Endothelial cell of umbilical vein (primary cell): ENCODE results near the gene ARHGAP28. TPM values are rescaled to one million over a fixed set of nuclear protein-coding genes. Genes with fewer than 3 reads are reported as not detected.

Source experiments
- BruUV-seq: library from RNA; stranded (reverse); fragments of 400-500 nt; replicated peaks from 2 replicates; lab custom pipeline; 2021; lab: Mats Ljungman, UMichigan
- CTCF ChIA-PET: fragments of 300-600, 350-600 bp; sonication (Branson Sonifier 250); formaldehyde crosslinking; loops from one replicate; lab custom pipeline; 2021; ENCODE audit warnings: antibody characterized with exemption, inconsistent platforms; lab: Charles Lee
- POLR2A ChIA-PET: fragments of 300-600, 350-600 bp; sonication (Branson Sonifier 250); formaldehyde crosslinking; loops from one replicate; lab custom pipeline; 2021; ENCODE audit warnings: antibody characterized with exemption, inconsistent platforms; lab: Charles Lee
- DNase-seq: peaks from one replicate; pipeline ENCODE4 v3.0.0-alpha.2; 2011; ENCODE audit warnings: low read depth, low spot score
- FAIRE-seq: peaks from 2 replicates; lab custom pipeline; 2011; peaks lifted over from hg19 to GRCh38; lab: Jason Lieb, UNC
- H2AFZ ChIP-seq: 2 replicates; pipeline ENCODE4 v1.6.0; 2012; ENCODE audit warnings: low read depth, low read length, control low read depth, inconsistent platforms
- H3K27ac ChIP-seq: 2 replicates; pipeline ENCODE4 v1.5.1; 2011; ENCODE audit warnings: low read depth, mild to moderate bottlenecking, control low read depth, low read length, moderate library complexity; ENCODE audit not compliant: insufficient read depth
- H3K27me3 ChIP-seq, 2 experiments: 2 replicates each; pipeline versions ENCODE4 v1.6.0 to v1.6.1; 2011; ENCODE audit warnings: low read length in 2 of 2, mixed read lengths in 1 of 2; ENCODE audit not compliant: control insufficient read depth in 2 of 2, insufficient read depth in 2 of 2
- H3K36me3 ChIP-seq, 2 experiments: 2 replicates in 1 of 2; 3 replicates in 1 of 2; pipeline ENCODE4 v1.5.1; 2011; ENCODE audit warnings: low read length in 2 of 2, mild to moderate bottlenecking in 1 of 2, moderate library complexity in 1 of 2; ENCODE audit not compliant: control insufficient read depth in 2 of 2, insufficient read depth in 2 of 2; ENCODE audit errors: extremely low read depth in 1 of 2
- H3K4me1 ChIP-seq: 3 replicates; pipeline ENCODE4 v1.5.1; 2011; ENCODE audit warnings: mild to moderate bottlenecking, low read length; ENCODE audit not compliant: control insufficient read depth, insufficient read depth; ENCODE audit errors: extremely low read depth
- H3K4me2 ChIP-seq: 2 replicates; pipeline ENCODE4 v1.6.1; 2011; ENCODE audit warnings: low read length, control low read depth, mixed read lengths; ENCODE audit not compliant: insufficient read depth
- H3K4me3 ChIP-seq, 3 experiments: fragments of 200-600 bp in 1 of 3; sonication (generic), shearing (Covaris generic) in 1 of 3; replicated peaks in 1 of 3; 2 replicates each; pipeline ENCODE4 v1.5.1; 2011 to 2016; ENCODE audit warnings: control low read depth in 3 of 3, low read length in 3 of 3, mild to moderate bottlenecking in 2 of 3, inconsistent platforms in 1 of 3, low read depth in 1 of 3, moderate library complexity in 1 of 3; ENCODE audit not compliant: insufficient read depth in 1 of 3
- H3K79me2 ChIP-seq: 2 replicates; pipeline ENCODE4 v1.6.0; 2012; ENCODE audit warnings: low read length, inconsistent platforms; ENCODE audit not compliant: control insufficient read depth, insufficient read depth
- H3K9ac ChIP-seq: replicated peaks from 2 replicates; pipeline ENCODE3; 2011; ENCODE audit warnings: low read length, control low read depth; ENCODE audit not compliant: insufficient read depth; ENCODE audit errors: extremely low read depth
- H3K9me1 ChIP-seq: replicated peaks from 3 replicates; pipeline ENCODE4 v1.6.0; 2011; ENCODE audit warnings: mild to moderate bottlenecking, low read length; ENCODE audit not compliant: control insufficient read depth, insufficient read depth; ENCODE audit errors: extremely low read depth
- H3K9me3 ChIP-seq: replicated peaks from 2 replicates; pipeline ENCODE4 v1.5.1; 2012; ENCODE audit warnings: low read length, inconsistent platforms; ENCODE audit not compliant: control insufficient read depth, insufficient read depth
- H4K20me1 ChIP-seq: replicated peaks from 2 replicates; pipeline ENCODE3; 2011; ENCODE audit warnings: mild to moderate bottlenecking, low read length; ENCODE audit not compliant: control insufficient read depth, insufficient read depth; ENCODE audit errors: extremely low read depth
- CTCF ChIP-seq, 2 donors: IDR thresholded peaks; 1 replicate in 1 of 2; 2 replicates in 1 of 2; pipeline ENCODE4 v1.5.1; 2011; ENCODE audit warnings: low read length in 2 of 2, mild to moderate bottlenecking in 2 of 2, moderate library complexity in 2 of 2, control low read depth in 1 of 2, inconsistent platforms in 1 of 2, low read depth in 1 of 2; ENCODE audit not compliant: insufficient read depth in 1 of 2; ENCODE audit errors: extremely low read depth in 1 of 2
- EZH2 ChIP-seq: IDR thresholded peaks from 2 replicates; pipeline ENCODE4 v1.6.1; 2012; ENCODE audit warnings: borderline replicate concordance, low read depth, mild to moderate bottlenecking, moderate library complexity, low read length, inconsistent platforms; ENCODE audit not compliant: severe bottlenecking
- FOS ChIP-seq: IDR thresholded peaks from 2 replicates; pipeline ENCODE4 v1.6.1; 2011; ENCODE audit warnings: mild to moderate bottlenecking, low read length, moderate library complexity, borderline replicate concordance; ENCODE audit not compliant: insufficient read depth
- GATA2 ChIP-seq: IDR thresholded peaks from 2 replicates; pipeline ENCODE4 v1.7.0; 2011; ENCODE audit warnings: low read depth, mild to moderate bottlenecking, moderate library complexity, mixed read lengths, low read length; ENCODE audit not compliant: insufficient read length, insufficient read depth
- JUN ChIP-seq: IDR thresholded peaks from 2 replicates; pipeline ENCODE4 v1.6.1; 2011; ENCODE audit warnings: borderline replicate concordance, low read depth; ENCODE audit not compliant: insufficient read length, insufficient read depth
- MAX ChIP-seq: IDR thresholded peaks from 2 replicates; pipeline ENCODE4 v1.6.1; 2011; ENCODE audit not compliant: insufficient read depth, insufficient read length
- MYC ChIP-seq: IDR thresholded peaks from one replicate; pipeline ENCODE4 v1.6.1; 2011; ENCODE audit warnings: mild to moderate bottlenecking, low read depth, low read length
- POLR2A ChIP-seq: IDR thresholded peaks from 2 replicates; pipeline ENCODE4 v1.6.1; 2012; ENCODE audit warnings: low read depth, mild to moderate bottlenecking, control low read depth, low read length
- POLR2AphosphoS5 ChIP-seq: IDR thresholded peaks from 2 replicates; pipeline ENCODE4 v1.6.1; 2012; ENCODE audit warnings: low read depth, mild to moderate bottlenecking, control low read depth, low read length, moderate library complexity; ENCODE audit not compliant: insufficient read depth
- dilution Hi-C: fragments of 300-500 bp; cut with MboI; formaldehyde crosslinking; loops from one replicate; pipeline ENCODE4 v1.15.0; 2019; ENCODE audit warnings: low sequenced_read_pairs; ENCODE audit not compliant: extremely low pct_ligation_motif_present
- intact Hi-C: fragments of 100-400 bp; cut with micrococcal nuclease; formaldehyde crosslinking; loops from one replicate; pipeline ENCODE4 v1.10.0; 2022
- polyA plus RNA-seq, 4 experiments: library from polyadenylated mRNA; depleted of rRNA in 3 of 4; stranded (reverse) in 3 of 4; unstranded in 1 of 4; fragments of >200 nt; gene quantifications; 2 replicates each; pipeline versions ENCODE4 v1.2.1 to v1.2.3, GENCODE V29; 2011 to 2012; ENCODE audit warnings: missing spikeins in 1 of 4
- total RNA-seq: library from RNA; stranded (reverse); gene quantifications from 2 replicates; pipeline ENCODE4 v1.2.3, GENCODE V29; 2021

The ARHGAP28 gene
- total and polyA plus RNA-seq, 2 donors (not counting 3 experiments of a cell fraction or from before 2014, with no cell fraction given), result 3.8 to 23.4 TPM

- CTCF ChIA-PET, result interaction anchor here (0.9 to 1.4 kb wide), 2 partner anchors 10 to 333 kb away, joined by 5 to 6 read pairs; no protein-coding TSS in a partner anchor
- H3K79me2 ChIP-seq, result no peaks in the 10 kb centered on the region
- H3K4me1 ChIP-seq, result no peaks in the 10 kb centered on the region
- no peaks in the 10 kb centered on the region for H3K36me3 ChIP-seq
- intact Hi-C loops (no loop called here), dilution Hi-C loops (loop anchor here (25.0 kb wide), 1 partner anchor 338 kb away; no protein-coding TSS in a partner anchor)
- H3K9me1 ChIP-seq, result no peaks in the 10 kb centered on the region
- no TSS peak for BruUV-seq
- H3K27me3 ChIP-seq, result no peaks in the 10 kb centered on the region
- FAIRE-seq, result no peak
- POLR2A ChIA-PET, result no interaction called here
- no peak overlapping the region for H3K4me3 ChIP-seq
- TF ChIP-seq EZH2, result no peak
- no peak for TF ChIP-seq JUN
- TF ChIP-seq MAX, result no peak
- TF ChIP-seq CTCF (IDR thresholded peaks at IDR 0.05; ENCODE audit: extremely low read depth in 1 of 2, insufficient read depth in 1 of 2, low read depth in 1 of 2, low read length in 2 of 2), result no peak
- no peak for TF ChIP-seq POLR2AphosphoS5
- no peak for TF ChIP-seq FOS
- no peak for TF ChIP-seq MYC
- no peak for TF ChIP-seq GATA2
- no peak for TF ChIP-seq POLR2A
- no peak overlapping the region for H3K4me2 ChIP-seq
- H3K9me3 ChIP-seq, result no peaks in the 10 kb centered on the region
- no peaks in the 10 kb centered on the region for H4K20me1 ChIP-seq
- DNase-seq, result no peak
- no peak overlapping the region for H2AFZ ChIP-seq
- H3K9ac ChIP-seq, result no peak overlapping the region
- no peak overlapping the region for H3K27ac ChIP-seq
These were observed 146.2 kb downstream of the ARHGAP28 start for GRCh38 chr18:6875749-6876148.
